NB4 (cell line): ENCODE measurements around the gene GPC5.
"Not testable (repeated sequence)": the region's sequence is repeated elsewhere in the genome, so short reads cannot be mapped to it uniquely, and the experiment has no call there.

Source experiments
- DNase-seq: peaks from one replicate; pipeline ENCODE4 v3.0.0; 2010; ENCODE audit warnings: low read depth
- H3K4me3 ChIP-seq: one replicate; pipeline ENCODE4 v1.5.1; 2011; ENCODE audit warnings: mild to moderate bottlenecking, low read depth, low read length, moderate library complexity
- CTCF ChIP-seq: IDR thresholded peaks from one replicate; pipeline ENCODE4 v1.5.1; 2012; ENCODE audit warnings: low read depth, low read length
- MAX ChIP-seq: IDR thresholded peaks from 2 replicates; pipeline ENCODE4 v1.6.1; 2011; ENCODE audit warnings: low read depth, low read length
- MYC ChIP-seq: IDR thresholded peaks from 2 replicates; pipeline ENCODE4 v1.6.1; 2011; ENCODE audit warnings: low read depth, low read length
- POLR2A ChIP-seq: IDR thresholded peaks from 2 replicates; pipeline ENCODE4 v1.6.1; 2011; ENCODE audit warnings: mild to moderate bottlenecking; ENCODE audit not compliant: insufficient read length; ENCODE audit errors: extremely low read depth

GPC5 gene

GRCh38 chr13:92262100-92262788 lies 863.8 kb downstream of the GPC5 start:
- H3K4me3 ChIP-seq, result no peak overlapping the region
- no peak for DNase-seq
- no peak for TF ChIP-seq CTCF
- TF ChIP-seq POLR2A, result no peak
- TF ChIP-seq MAX, result no peak
- no peak for TF ChIP-seq MYC

GRCh38 chr13:92265408-92265807 lies 867.0 kb downstream of the GPC5 start:
- TF ChIP-seq CTCF, result no peak
- no peak for TF ChIP-seq POLR2A
- no peak for TF ChIP-seq MYC
- no peak for TF ChIP-seq MAX
- no peak overlapping the region for H3K4me3 ChIP-seq
- no peak for DNase-seq

- no peak for DNase-seq
- H3K4me3 ChIP-seq, result no peak overlapping the region
- TF ChIP-seq MAX (no peak), MYC (no peak), CTCF (no peak), POLR2A (no peak)
Measured at GRCh38 chr13:92270990-92271389, 872.6 kb downstream of the GPC5 start.

GRCh38 chr13:92272177-92272576 lies 873.8 kb downstream of the GPC5 start:
- no peak for TF ChIP-seq MYC
- TF ChIP-seq CTCF, result no peak
- TF ChIP-seq MAX, result no peak
- TF ChIP-seq POLR2A, result no peak
- H3K4me3 ChIP-seq, result no peak overlapping the region
- no peak for DNase-seq

GRCh38 chr13:92280986-92281385 lies 882.6 kb downstream of the GPC5 start:
- not testable (repeated sequence) for DNase-seq, H3K4me3 ChIP-seq

GRCh38 chr13:92290718-92291307 lies 892.4 kb downstream of the GPC5 start:
- H3K4me3 ChIP-seq, DNase-seq: not testable (repeated sequence)

GRCh38 chr13:92294533-92294932 lies 896.1 kb downstream of the GPC5 start:
- H3K4me3 ChIP-seq, DNase-seq: not testable (repeated sequence)

GRCh38 chr13:92296154-92296671 lies 897.8 kb downstream of the GPC5 start:
- not testable (repeated sequence) for H3K4me3 ChIP-seq, DNase-seq
